ENCODE results near the gene HLA-DQB1. TPM values are rescaled to one million over a fixed set of nuclear protein-coding genes. Genes with fewer than 3 reads are reported as not detected.

Gene HLA-DQB1
- total RNA-seq, 2 experiments from 2014 or later, result 21.5 to 21.7 TPM

DNA sequence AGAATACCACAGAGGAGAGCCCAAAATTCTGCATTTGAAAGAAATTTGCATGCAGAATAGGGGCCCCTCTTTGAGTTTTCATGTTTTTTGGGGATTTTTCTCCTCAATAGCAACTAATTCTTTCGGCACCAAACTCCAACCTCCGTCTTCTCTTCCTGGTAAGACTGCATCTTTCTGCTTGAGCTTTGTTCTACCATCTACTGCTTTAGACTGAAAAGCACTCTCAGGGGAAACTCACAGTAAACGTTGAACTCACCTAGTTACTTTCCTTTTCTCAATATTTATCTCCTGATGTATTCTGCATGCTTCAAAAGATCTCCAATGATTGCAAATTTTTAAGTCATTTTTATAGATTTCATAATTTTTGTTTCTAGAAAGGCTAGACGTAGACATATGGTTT, 36.9 kb upstream of the HLA-DQB1 start:
- peaks cover 3% of the 10 kb centered on the region for H3K4me1 ChIP-seq (ENCODE audit: insufficient read depth, low read length)
- no peak for TF ChIP-seq CTCF (IDR thresholded peaks at IDR 0.05)
- intact Hi-C loops (cut with DNase I, micrococcal nuclease), result loop anchor here (2.0 to 5.0 kb wide), 4 partner anchors 89 to 456 kb away; no protein-coding TSS in a partner anchor
- H3K36me3 Mint-ChIP-seq (ENCODE audit: low read depth), result no peaks in the 10 kb centered on the region
- no peaks in the 10 kb centered on the region for H3K36me3 ChIP-seq (ENCODE audit: insufficient read depth, low read length)
- no peaks in the 10 kb centered on the region for H3K4me1 Mint-ChIP-seq (ENCODE audit: low read depth)
- H3K9me3 Mint-ChIP-seq, result no peaks in the 10 kb centered on the region
- DNase-seq (no peak), ATAC-seq (ENCODE audit: poor library complexity) (no peak)
- H3K4me3 Mint-ChIP-seq, result no peak overlapping the region
- H3K27ac ChIP-seq (ENCODE audit: low read depth in 1 of 2, low read length in 2 of 2), result no peak overlapping the region
- no peak overlapping the region for H3K27ac Mint-ChIP-seq
- H3K27me3 ChIP-seq (ENCODE audit: control insufficient read depth in 1 of 2, insufficient read depth in 2 of 2, low read length in 2 of 2), result peaks cover 0 to 12% of the 10 kb centered on the region in 2 experiments
- H3K27me3 Mint-ChIP-seq, result peaks cover 41% of the 10 kb centered on the region
- no peak overlapping the region for H3K4me3 ChIP-seq (ENCODE audit: low read length)
- POLR2A ChIA-PET, result no interaction called here
- no peaks in the 10 kb centered on the region for H3K9me3 ChIP-seq (ENCODE audit: control insufficient read depth in 1 of 2, insufficient read depth in 1 of 2, low read length in 2 of 2)
- CTCF ChIA-PET, result interaction anchor here (1.9 to 2.5 kb wide), 2 partner anchors 90 to 290 kb away, joined by 6 to 9 read pairs; no protein-coding TSS in a partner anchor

GRCh38 chr6:32700391-32701040, 34.1 kb upstream of the HLA-DQB1 start:
- Histone ChIP-seq H3K4me1 (ENCODE audit: insufficient read depth, low read length) (peaks cover 3% of the 10 kb centered on the region), H3K27ac (ENCODE audit: low read depth in 1 of 2, low read length in 2 of 2) (no peak overlapping the region), H3K27me3 (ENCODE audit: control insufficient read depth in 1 of 2, insufficient read depth in 2 of 2, low read length in 2 of 2) (peaks cover 4 to 12% of the 10 kb centered on the region in 2 experiments), H3K36me3 (ENCODE audit: insufficient read depth, low read length) (no peaks in the 10 kb centered on the region), H3K4me3 (ENCODE audit: low read length) (no peak overlapping the region), H3K9me3 (ENCODE audit: control insufficient read depth in 1 of 2, insufficient read depth in 1 of 2, low read length in 2 of 2) (no peaks in the 10 kb centered on the region)
- peak; percentile 41 for ATAC-seq (ENCODE audit: poor library complexity)
- TF ChIP-seq CTCF (IDR thresholded peaks at IDR 0.05), result peak; percentile 93
- no peak overlapping the region for H3K4me3 Mint-ChIP-seq
- peaks cover 50% of the 10 kb centered on the region for H3K27me3 Mint-ChIP-seq
- intact Hi-C loops (cut with DNase I, micrococcal nuclease), result loop anchor here (1.0 to 5.0 kb wide), 8 partner anchors 78 to 453 kb away; no protein-coding TSS in a partner anchor
- H3K9me3 Mint-ChIP-seq, result no peaks in the 10 kb centered on the region
- H3K36me3 Mint-ChIP-seq (ENCODE audit: low read depth), result no peaks in the 10 kb centered on the region
- CTCF ChIA-PET, result interaction anchor here (0.5 to 1.8 kb wide), 10 partner anchors 8 to 287 kb away, joined by 3 to 12 read pairs (median 4); partner anchors contain the start of gene HLA-DRA
- DNase-seq, result peak in 10 of 14 experiments; percentile 0 to 73 (median 10)
- no peaks in the 10 kb centered on the region for H3K4me1 Mint-ChIP-seq (ENCODE audit: low read depth)
- no peak overlapping the region for H3K27ac Mint-ChIP-seq
- POLR2A ChIA-PET, result interaction anchor here (0.6 to 1.5 kb wide), 3 partner anchors 11 to 287 kb away, joined by 3 to 6 read pairs (median 4); no protein-coding TSS in a partner anchor

DNA sequence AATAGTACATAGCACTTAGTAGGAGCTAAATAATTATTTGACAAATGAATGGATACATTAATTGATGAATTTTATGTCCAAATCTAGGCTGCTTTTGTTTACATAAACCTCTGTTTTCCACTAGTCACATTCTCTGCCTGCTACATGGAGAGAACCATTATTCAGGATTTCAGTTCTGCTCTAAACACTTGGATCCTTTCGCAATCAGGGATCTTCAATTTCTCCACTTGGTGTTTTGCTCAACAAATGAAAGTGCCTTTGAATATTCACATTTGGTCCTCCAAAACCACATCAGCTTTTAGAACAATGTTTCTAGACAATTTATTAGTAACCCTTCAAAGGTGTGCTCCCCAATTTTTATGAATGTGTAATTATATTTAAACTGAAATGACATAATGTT, 30.6 kb upstream of the HLA-DQB1 start:
- no peak for DNase-seq
- ATAC-seq (ENCODE audit: poor library complexity), result no peak
- no peaks in the 10 kb centered on the region for H3K9me3 Mint-ChIP-seq
- Histone ChIP-seq H3K9me3 (ENCODE audit: control insufficient read depth in 1 of 2, insufficient read depth in 1 of 2, low read length in 2 of 2) (no peaks in the 10 kb centered on the region), H3K27me3 (ENCODE audit: control insufficient read depth in 1 of 2, insufficient read depth in 2 of 2, low read length in 2 of 2) (peaks cover 4 to 8% of the 10 kb centered on the region in 2 experiments), H3K27ac (ENCODE audit: low read depth in 1 of 2, low read length in 2 of 2) (no peak overlapping the region), H3K36me3 (ENCODE audit: insufficient read depth, low read length) (no peaks in the 10 kb centered on the region), H3K4me1 (ENCODE audit: insufficient read depth, low read length) (peaks cover 3% of the 10 kb centered on the region), H3K4me3 (ENCODE audit: low read length) (no peak overlapping the region)
- no peak for TF ChIP-seq CTCF (IDR thresholded peaks at IDR 0.05)
- ChIA-PET POLR2A (no interaction called here), CTCF (interaction anchor here (1.4 kb wide), 1 partner anchor 171 kb away, joined by 3 read pairs; no protein-coding TSS in a partner anchor)
- H3K27ac Mint-ChIP-seq, result no peak overlapping the region
- peaks cover 2% of the 10 kb centered on the region for H3K4me1 Mint-ChIP-seq (ENCODE audit: low read depth)
- H3K36me3 Mint-ChIP-seq (ENCODE audit: low read depth), result no peaks in the 10 kb centered on the region
- peaks cover 67% of the 10 kb centered on the region for H3K27me3 Mint-ChIP-seq
- H3K4me3 Mint-ChIP-seq, result no peak overlapping the region
- intact Hi-C loops (cut with DNase I, micrococcal nuclease), result no loop called here

All from CD4-positive, alpha-beta T cell (primary cell).